Measurements from ENCODE around the gene PEX14. TPM values are rescaled to one million over a fixed set of nuclear protein-coding genes. Genes with fewer than 3 reads are reported as not detected.

PEX14 gene
- total RNA-seq, 2 donors from 2014 or later: 24.3 to 26.0 TPM

GRCh38 chr1:10629091-10629815 is 154.5 kb downstream of the PEX14 start:
- Histone ChIP-seq H3K4me3 (ENCODE audit: low read length) (no peak overlapping the region), H3K36me3 (ENCODE audit: control insufficient read depth, insufficient read depth, low read length) (no peaks in the 10 kb centered on the region), H3K27ac (ENCODE audit: low read depth, low read length) (no peak overlapping the region), H3K27me3 (ENCODE audit: control insufficient read depth, insufficient read depth, low read length, poor library complexity, severe bottlenecking) (no peaks in the 10 kb centered on the region), H3K9ac (ENCODE audit: extremely low read depth, low read length, poor library complexity, severe bottlenecking) (no peak overlapping the region), H3K4me1 (ENCODE audit: control insufficient read depth, insufficient read depth, low read length) (no peaks in the 10 kb centered on the region), H3K9me3 (ENCODE audit: control insufficient read depth, low read length) (no peaks in the 10 kb centered on the region)
- H3K4me1 Mint-ChIP-seq: peaks cover 10% of the 10 kb centered on the region
- no peaks in the 10 kb centered on the region for H3K27me3 Mint-ChIP-seq (ENCODE audit: insufficient read depth)
- H3K9me3 Mint-ChIP-seq: no peaks in the 10 kb centered on the region
- DNase-seq: no peak
- H3K4me3 Mint-ChIP-seq: no peak overlapping the region
- H3K27ac Mint-ChIP-seq: no peak overlapping the region
- peaks cover 8% of the 10 kb centered on the region for H3K36me3 Mint-ChIP-seq (ENCODE audit: low read depth)
- TF ChIP-seq, protein P1, sequence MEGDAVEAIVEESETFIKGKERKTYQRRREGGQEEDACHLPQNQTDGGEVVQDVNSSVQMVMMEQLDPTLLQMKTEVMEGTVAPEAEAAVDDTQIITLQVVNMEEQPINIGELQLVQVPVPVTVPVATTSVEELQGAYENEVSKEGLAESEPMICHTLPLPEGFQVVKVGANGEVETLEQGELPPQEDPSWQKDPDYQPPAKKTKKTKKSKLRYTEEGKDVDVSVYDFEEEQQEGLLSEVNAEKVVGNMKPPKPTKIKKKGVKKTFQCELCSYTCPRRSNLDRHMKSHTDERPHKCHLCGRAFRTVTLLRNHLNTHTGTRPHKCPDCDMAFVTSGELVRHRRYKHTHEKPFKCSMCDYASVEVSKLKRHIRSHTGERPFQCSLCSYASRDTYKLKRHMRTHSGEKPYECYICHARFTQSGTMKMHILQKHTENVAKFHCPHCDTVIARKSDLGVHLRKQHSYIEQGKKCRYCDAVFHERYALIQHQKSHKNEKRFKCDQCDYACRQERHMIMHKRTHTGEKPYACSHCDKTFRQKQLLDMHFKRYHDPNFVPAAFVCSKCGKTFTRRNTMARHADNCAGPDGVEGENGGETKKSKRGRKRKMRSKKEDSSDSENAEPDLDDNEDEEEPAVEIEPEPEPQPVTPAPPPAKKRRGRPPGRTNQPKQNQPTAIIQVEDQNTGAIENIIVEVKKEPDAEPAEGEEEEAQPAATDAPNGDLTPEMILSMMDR (conservative IDR thresholded peaks at IDR 0.05): no peak
- WGBS, 2 experiments (ENCODE audit: insufficient coverage in 1 of 2, insufficient read length in 1 of 2): 93 to 98% methylated on average over 10 to 25 of the region's 25 CpGs

DNA sequence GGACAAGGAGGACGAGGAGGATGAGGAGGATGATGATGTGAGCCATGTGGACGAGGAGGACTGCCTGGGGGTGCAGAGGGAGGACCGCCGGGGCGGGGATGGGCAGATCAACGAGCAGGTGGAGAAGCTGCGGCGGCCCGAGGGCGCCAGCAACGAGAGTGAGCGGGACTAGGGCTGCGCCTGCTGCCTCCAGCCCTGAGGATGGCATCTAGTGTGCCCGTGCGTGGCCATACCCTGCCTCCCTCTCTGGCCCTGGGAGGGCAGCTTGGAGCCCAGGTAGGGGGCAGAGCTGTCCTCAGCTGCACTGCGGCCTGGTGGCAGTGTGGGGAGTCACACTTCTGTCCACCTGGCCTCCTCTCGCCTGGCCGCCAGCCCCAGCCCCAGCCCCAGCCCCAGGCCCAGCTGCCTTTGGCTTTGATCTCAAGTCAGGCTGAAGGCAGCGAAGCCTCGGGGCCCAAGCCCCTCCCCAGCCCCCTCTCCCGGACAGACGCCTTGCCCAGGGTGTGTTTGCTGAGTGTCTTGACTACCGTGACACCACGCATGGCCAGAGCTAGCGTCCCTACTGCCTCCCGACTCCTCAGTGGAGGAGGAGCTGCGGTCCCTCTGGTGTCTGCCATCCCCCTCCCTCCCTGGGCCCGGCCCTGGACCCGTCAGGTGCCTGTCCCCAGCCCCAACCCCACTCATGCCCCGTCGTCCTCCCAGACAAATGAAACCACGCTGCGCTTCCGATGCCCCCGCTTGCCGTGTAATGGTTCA is 155.2 kb downstream of the PEX14 start:
- TF ChIP-seq, protein P1 (conservative IDR thresholded peaks at IDR 0.05): peak; percentile 53
- H3K4me1 ChIP-seq (ENCODE audit: control insufficient read depth, insufficient read depth, low read length): no peaks in the 10 kb centered on the region
- H3K4me3 ChIP-seq (ENCODE audit: low read length): no peak overlapping the region
- H3K9ac ChIP-seq (ENCODE audit: extremely low read depth, low read length, poor library complexity, severe bottlenecking): no peak overlapping the region
- no peaks in the 10 kb centered on the region for H3K9me3 ChIP-seq (ENCODE audit: control insufficient read depth, low read length)
- no peak overlapping the region for H3K27ac Mint-ChIP-seq
- H3K9me3 Mint-ChIP-seq: no peaks in the 10 kb centered on the region
- H3K4me1 Mint-ChIP-seq: peaks cover 10% of the 10 kb centered on the region
- H3K36me3 Mint-ChIP-seq (ENCODE audit: low read depth): peaks cover 4% of the 10 kb centered on the region
- no peaks in the 10 kb centered on the region for H3K27me3 ChIP-seq (ENCODE audit: control insufficient read depth, insufficient read depth, low read length, poor library complexity, severe bottlenecking)
- DNase-seq: no peak
- 93 to 95% methylated on average over 28 to 36 of the region's 36 CpGs for WGBS, 2 experiments (ENCODE audit: insufficient coverage in 1 of 2, insufficient read length in 1 of 2)
- H3K27me3 Mint-ChIP-seq (ENCODE audit: insufficient read depth): no peaks in the 10 kb centered on the region
- no peaks in the 10 kb centered on the region for H3K36me3 ChIP-seq (ENCODE audit: control insufficient read depth, insufficient read depth, low read length)
- no peak overlapping the region for H3K27ac ChIP-seq (ENCODE audit: low read depth, low read length)
- no peak overlapping the region for H3K4me3 Mint-ChIP-seq

DNA sequence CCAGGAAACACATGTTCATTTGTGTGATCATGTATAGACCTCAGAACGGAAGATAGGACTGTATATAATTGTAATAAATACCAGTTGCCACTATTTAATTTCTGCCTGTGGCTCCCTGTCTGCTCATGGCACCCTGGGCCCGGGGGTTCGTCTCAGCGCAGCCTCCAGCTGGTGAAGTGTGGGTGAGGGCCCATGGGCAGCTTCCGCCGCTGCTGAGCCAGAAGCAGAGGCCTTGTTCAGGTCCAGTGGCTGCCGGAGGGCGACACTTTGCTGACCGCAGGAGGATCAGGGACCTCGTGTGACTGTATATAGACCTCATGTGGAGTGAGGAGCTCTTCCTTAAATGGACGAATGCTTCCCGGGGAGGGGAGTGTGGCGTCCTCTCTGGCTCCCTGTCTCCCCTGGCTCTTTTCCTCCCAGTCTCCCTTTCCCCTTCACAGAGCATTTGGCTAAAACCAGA is 155.9 kb downstream of the PEX14 start:
- Histone ChIP-seq H3K4me1 (ENCODE audit: control insufficient read depth, insufficient read depth, low read length) (no peaks in the 10 kb centered on the region), H3K27me3 (ENCODE audit: control insufficient read depth, insufficient read depth, low read length, poor library complexity, severe bottlenecking) (no peaks in the 10 kb centered on the region), H3K9me3 (ENCODE audit: control insufficient read depth, low read length) (no peaks in the 10 kb centered on the region), H3K27ac (ENCODE audit: low read depth, low read length) (peak overlapping the region; percentile 38), H3K4me3 (ENCODE audit: low read length) (no peak overlapping the region), H3K9ac (ENCODE audit: extremely low read depth, low read length, poor library complexity, severe bottlenecking) (no peak overlapping the region), H3K36me3 (ENCODE audit: control insufficient read depth, insufficient read depth, low read length) (no peaks in the 10 kb centered on the region)
- Mint-ChIP-seq H3K36me3 (ENCODE audit: low read depth) (peaks cover 4% of the 10 kb centered on the region), H3K4me3 (no peak overlapping the region), H3K27ac (no peak overlapping the region), H3K27me3 (ENCODE audit: insufficient read depth) (no peaks in the 10 kb centered on the region), H3K4me1 (peaks cover 10% of the 10 kb centered on the region), H3K9me3 (no peaks in the 10 kb centered on the region)
- TF ChIP-seq, protein P1 (conservative IDR thresholded peaks at IDR 0.05): no peak
- WGBS, 2 experiments (ENCODE audit: insufficient coverage in 1 of 2, insufficient read length in 1 of 2): 91% methylated on average over 9 to 13 of the region's 13 CpGs
- no peak for DNase-seq

All from endodermal cell (in vitro differentiated cells).